ENCODE measurements around the gene SPAG16. TPM values are rescaled to one million over a fixed set of nuclear protein-coding genes. Genes with fewer than 3 reads are reported as not detected.

Gene SPAG16
- polyA plus RNA-seq, 1 donor, result 15.4 TPM

- no peak for DNase-seq
Measured at GRCh38 chr2:213411582-213412289, 127.5 kb downstream of the SPAG16 start.

DNA sequence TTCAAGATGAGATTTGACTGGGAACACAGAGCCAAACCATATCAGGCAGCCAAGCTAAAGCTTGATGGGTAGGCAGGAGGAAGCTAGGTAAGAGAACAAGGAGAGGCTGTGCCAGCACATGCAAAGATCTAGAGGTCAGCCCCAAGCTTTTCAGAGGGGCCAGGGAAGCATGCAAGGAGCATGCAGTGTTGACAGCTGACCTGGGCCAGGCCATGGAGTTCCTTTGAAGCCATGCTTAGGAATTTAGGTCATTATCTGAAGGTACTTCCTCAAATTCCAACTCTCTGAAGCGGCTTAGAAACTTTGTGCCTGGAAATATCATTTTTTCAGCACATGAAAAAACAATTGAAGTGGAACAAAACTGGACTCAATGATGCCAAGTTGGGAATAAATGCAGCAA lies 130.8 kb downstream of the SPAG16 start:
- no peak for DNase-seq

DNA sequence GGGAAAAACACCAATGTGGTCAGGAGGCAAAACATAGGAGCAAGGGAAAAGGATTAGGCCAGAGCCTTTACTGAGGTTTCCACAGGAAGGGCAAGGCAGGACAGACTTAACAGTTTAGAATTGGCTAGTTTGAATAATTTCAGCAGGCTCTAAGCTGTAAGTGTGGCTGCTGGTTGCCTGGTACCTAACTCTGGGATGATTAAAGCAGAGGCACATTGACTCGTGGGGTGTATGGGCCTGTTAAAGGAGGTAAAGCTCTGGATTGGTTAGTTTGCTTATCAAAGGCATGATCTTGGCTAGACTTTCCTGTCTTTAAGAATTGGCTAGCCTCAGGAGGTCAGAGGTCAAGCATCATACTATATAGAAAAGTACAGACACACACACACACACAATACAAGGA lies 132.6 kb downstream of the SPAG16 start:
- no peak for DNase-seq

DNA sequence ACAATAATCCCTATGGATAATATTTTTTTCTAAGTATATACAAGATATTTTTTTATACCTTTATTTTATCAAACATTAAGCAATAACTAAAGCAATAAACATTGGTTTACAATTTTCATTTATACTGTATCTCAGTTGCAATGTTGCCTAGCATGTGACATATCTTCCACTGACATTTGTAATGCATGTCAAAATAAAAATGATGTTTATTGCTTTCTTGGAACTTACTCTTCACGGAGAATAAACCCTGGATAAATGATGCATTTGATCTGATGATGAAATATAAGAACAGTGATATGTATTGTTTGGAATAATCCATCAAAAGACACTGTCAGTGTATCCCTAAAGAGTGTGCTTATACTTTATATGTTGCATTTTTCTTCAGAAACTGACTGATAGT lies 135.7 kb downstream of the SPAG16 start:
- DNase-seq, result no peak

DNA sequence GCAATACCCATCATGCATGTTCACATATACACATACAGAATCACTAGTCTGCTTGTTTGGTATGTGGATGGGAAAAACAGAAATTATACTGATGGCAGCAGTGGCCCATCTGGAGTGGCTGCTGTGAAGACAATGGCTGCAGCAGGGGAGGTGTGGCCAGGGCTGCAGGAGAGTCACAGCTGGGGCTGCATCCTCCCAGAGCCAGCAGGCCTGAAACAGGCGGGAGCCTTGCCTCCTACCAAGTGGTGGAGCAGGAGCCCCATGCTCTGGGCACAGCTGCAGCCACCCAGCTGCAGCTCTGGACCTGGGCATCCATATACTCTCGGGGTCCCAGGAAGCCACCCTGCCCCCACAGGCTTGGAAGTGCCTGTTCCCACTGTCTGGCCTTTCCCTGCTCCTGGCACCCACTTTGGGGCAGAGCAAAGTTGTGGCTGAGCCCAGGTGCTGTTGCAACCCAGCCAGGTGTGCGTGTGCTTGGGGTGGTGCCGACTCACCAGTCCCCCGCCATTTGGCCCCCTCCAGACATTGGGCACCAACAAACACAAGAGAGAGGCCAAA lies 136.6 kb downstream of the SPAG16 start:
- DNase-seq, result no peak

- DNase-seq, result no peak
Measured at GRCh38 chr2:213422211-213422610, 137.9 kb downstream of the SPAG16 start.

- DNase-seq, result no peak
Measured at GRCh38 chr2:213425618-213426017, 141.4 kb downstream of the SPAG16 start.

GRCh38 chr2:213429516-213429915 lies 145.3 kb downstream of the SPAG16 start:
- no peak for DNase-seq

DNA sequence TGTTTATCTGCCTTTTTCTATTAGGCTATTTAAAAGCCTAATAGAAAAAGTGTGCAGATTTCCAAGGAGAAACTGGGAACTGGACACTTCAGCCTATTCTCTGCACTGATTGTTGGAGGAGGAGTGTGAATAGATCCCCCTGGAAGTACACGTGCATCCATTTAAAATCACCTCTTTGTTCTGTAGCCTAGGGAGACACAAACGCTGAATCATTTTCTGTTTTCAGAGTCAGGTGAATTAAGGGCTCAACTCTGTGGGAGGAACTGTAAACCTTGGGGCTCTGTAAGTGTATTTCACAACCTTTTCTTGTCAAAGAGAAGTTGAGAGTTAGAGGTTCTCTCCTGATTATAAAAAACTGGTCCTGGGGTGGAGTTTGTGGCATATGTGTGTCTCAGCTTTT lies 159.7 kb downstream of the SPAG16 start:
- no peak for DNase-seq

- no peak for DNase-seq
Measured at GRCh38 chr2:213451542-213452239, 167.4 kb downstream of the SPAG16 start.

- no peak for DNase-seq
Measured at GRCh38 chr2:213455316-213456008, 171.2 kb downstream of the SPAG16 start.

DNA sequence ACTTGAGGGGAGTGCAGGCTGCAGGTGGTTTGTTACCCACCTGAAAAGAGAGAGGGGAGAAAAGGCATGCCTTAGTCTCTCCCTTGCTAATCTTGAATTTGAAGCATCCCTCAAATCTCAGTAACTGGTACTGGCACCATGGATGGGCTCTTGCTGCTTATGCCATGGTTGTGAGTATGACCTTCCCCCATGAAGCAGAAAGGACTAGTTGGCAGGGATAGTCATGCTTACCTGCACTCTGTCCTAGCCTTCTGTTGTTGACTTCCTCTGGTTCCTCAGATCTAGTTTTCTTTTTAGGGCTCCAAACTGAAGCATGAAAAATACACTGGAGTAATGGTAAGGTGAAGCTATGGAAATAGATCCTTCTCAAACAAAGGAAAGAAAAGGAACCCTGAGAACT lies 191.2 kb downstream of the SPAG16 start:
- no peak for DNase-seq

DNA sequence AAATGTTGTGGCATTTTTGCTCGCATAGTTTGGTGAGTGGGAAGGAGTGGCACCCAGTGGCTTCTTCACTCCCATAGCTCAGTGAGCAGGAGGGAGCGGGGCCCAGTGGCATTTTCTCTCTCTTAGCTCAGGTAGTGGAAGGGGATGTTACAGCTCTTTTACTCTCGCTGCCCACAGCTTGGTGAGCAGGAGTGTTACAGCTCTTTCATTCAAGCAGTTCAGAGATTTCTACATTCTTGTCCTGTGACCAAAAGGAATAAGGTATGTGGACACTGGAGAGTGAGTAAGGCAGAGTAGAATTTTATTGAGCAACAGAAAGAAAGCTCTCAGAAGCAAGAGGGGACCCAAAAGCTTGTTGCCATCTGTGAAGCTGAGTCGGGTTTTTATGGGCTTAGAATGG lies 192.4 kb downstream of the SPAG16 start:
- DNase-seq, result no peak

- no peak for DNase-seq
Measured at GRCh38 chr2:213490087-213490486, 205.8 kb downstream of the SPAG16 start.

DNA sequence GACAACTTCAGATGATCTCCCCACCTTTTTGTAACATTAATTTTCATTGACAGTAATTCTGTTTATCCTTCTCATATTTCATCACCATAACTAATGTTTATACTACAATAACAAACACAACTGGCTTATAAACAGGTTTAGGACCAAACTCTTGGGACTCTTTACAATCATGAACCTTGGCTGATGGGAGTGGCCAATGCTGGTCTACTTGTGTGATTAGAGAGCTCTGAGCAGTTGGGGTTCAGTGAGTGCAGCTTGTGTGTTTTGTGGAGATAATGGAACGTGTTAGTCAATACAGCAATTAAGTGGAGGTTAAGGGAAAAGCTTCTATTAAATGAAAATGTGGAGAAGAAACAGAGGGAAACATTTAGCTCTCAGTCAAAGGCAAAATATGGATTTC lies 207.1 kb downstream of the SPAG16 start:
- no peak for DNase-seq

GRCh38 chr2:213496226-213496625 lies 212.0 kb downstream of the SPAG16 start:
- DNase-seq, result no peak

DNA sequence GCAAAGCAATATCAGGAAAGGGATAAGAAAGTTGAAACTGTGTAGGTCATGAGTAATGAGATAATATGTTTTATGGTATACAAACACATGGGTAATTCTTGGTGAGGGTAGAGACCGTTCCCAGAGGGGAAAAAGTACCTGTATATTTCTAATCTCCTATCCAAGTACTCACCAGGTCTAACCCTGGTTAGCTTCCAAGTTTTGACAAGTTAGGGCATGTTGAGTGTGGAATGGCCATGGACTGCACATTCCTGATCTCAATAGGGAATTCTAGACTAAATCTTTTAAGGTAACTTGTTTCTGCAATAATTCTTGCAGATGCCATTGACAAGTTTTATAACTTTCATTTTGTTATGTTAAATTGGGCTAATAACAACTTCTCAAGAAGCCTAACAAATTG lies 216.6 kb downstream of the SPAG16 start:
- no peak for DNase-seq

GRCh38 chr2:213524164-213524563 lies 239.9 kb downstream of the SPAG16 start:
- DNase-seq, result no peak

DNA sequence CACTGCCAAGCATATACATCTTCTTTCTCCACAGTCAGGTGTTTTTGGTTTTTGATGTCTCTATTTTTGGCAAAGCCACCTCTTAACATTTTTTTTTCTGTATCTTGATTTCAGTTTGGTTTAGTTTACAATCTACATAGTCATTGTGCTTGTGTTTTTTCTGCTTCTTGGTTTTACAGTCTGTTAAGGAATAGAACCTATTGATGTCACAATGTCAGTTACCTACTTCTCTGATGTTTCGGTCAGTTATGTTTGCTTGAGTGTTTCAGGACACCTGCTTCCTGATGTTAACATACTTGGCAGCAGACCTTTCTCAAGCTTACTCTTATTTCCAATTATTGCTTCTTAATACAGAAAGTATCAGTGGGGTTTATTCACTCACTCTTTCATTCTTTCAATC lies 253.3 kb downstream of the SPAG16 start:
- DNase-seq, result no peak

GRCh38 chr2:213544940-213545339 lies 260.7 kb downstream of the SPAG16 start:
- no peak for DNase-seq

DNA sequence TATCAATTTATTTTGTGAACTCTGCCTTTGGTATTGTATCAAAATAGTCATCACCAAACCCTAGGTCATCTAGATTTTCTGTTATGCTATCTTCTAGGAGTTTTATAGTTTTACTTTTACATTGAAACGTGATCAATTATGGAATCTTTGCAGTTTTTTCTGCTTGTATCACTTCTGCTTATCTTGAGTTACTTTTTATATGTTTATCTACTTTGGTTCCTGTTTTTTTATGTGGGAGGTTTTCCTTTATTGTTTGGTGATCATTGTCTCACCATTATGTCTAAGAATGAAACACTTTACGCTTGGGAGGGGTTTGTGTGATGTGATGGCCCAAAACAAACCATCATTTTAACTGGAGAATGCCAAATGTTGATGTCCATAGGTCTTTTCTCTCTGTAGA lies 261.2 kb downstream of the SPAG16 start:
- no peak for DNase-seq

- no peak for DNase-seq
Measured at GRCh38 chr2:213545964-213546475, 261.8 kb downstream of the SPAG16 start.

GRCh38 chr2:213551526-213551925 lies 267.3 kb downstream of the SPAG16 start:
- DNase-seq, result no peak
